ENCODE results near the gene HOXB1. TPM values are rescaled to one million over a fixed set of nuclear protein-coding genes. Genes with fewer than 3 reads are reported as not detected.

HOXB1 gene
- total RNA-seq, 2 experiments from 2014 or later, result not detected

- H3K36me3 Mint-ChIP-seq (ENCODE audit: low read depth), result peaks cover 19% of the 10 kb centered on the region
- POLR2A ChIA-PET, result no interaction called here
- peaks cover 13% of the 10 kb centered on the region for H3K27me3 Mint-ChIP-seq
- H3K27ac Mint-ChIP-seq, result no peak overlapping the region
- H3K4me1 Mint-ChIP-seq, result peaks cover 19% of the 10 kb centered on the region
- H3K9me3 Mint-ChIP-seq, result no peaks in the 10 kb centered on the region
- CTCF ChIA-PET, result no interaction called here
- no peak overlapping the region for H3K4me3 Mint-ChIP-seq
- DNase-seq, result no peak
Observed at GRCh38 chr17:48571826-48572417, 41.1 kb upstream of the HOXB1 start.

GRCh38 chr17:48571024-48571818, 40.4 kb upstream of the HOXB1 start:
- ChIA-PET POLR2A (interaction anchor here (1.0 kb wide), 1 partner anchor 9 kb away, joined by 3 read pairs; no protein-coding TSS in a partner anchor), CTCF (no interaction called here)
- DNase-seq, result no peak
- H3K36me3 Mint-ChIP-seq (ENCODE audit: low read depth), result peaks cover 15% of the 10 kb centered on the region
- peaks cover 14% of the 10 kb centered on the region for H3K4me1 Mint-ChIP-seq
- H3K27ac Mint-ChIP-seq, result no peak overlapping the region
- H3K9me3 Mint-ChIP-seq, result no peaks in the 10 kb centered on the region
- peaks cover 11% of the 10 kb centered on the region for H3K27me3 Mint-ChIP-seq
- H3K4me3 Mint-ChIP-seq, result no peak overlapping the region

- H3K9me3 Mint-ChIP-seq, result no peaks in the 10 kb centered on the region
- H3K4me3 Mint-ChIP-seq, result no peak overlapping the region
- H3K27me3 Mint-ChIP-seq, result peaks cover 11% of the 10 kb centered on the region
- H3K36me3 Mint-ChIP-seq (ENCODE audit: low read depth), result peaks cover 10% of the 10 kb centered on the region
- ChIA-PET POLR2A (interaction anchor here (1.0 kb wide), 1 partner anchor 9 kb away, joined by 3 read pairs; no protein-coding TSS in a partner anchor), CTCF (interaction anchor here (1.0 kb wide), 1 partner anchor 219 kb away, joined by 3 read pairs; no protein-coding TSS in a partner anchor)
- no peak overlapping the region for H3K27ac Mint-ChIP-seq
- DNase-seq, result no peak
- peaks cover 8% of the 10 kb centered on the region for H3K4me1 Mint-ChIP-seq
Observed at GRCh38 chr17:48570325-48571023, 39.7 kb upstream of the HOXB1 start.

GRCh38 chr17:48569674-48570324, 39.0 kb upstream of the HOXB1 start:
- Mint-ChIP-seq H3K4me3 (no peak overlapping the region), H3K36me3 (ENCODE audit: low read depth) (peaks cover 10% of the 10 kb centered on the region), H3K27me3 (peaks cover 11% of the 10 kb centered on the region), H3K9me3 (no peaks in the 10 kb centered on the region), H3K4me1 (peaks cover 6% of the 10 kb centered on the region), H3K27ac (no peak overlapping the region)
- CTCF ChIA-PET, result interaction anchor here (1.0 kb wide), 2 partner anchors 78 to 218 kb away, joined by 3 read pairs; no protein-coding TSS in a partner anchor
- DNase-seq, result no peak
- POLR2A ChIA-PET, result interaction anchor here (0.7 to 1.4 kb wide), 3 partner anchors 8 to 18 kb away, joined by 3 read pairs; no protein-coding TSS in a partner anchor

- peaks cover 11% of the 10 kb centered on the region for H3K27me3 Mint-ChIP-seq
- CTCF ChIA-PET, result interaction anchor here (1.0 kb wide), 1 partner anchor 77 kb away, joined by 3 read pairs; no protein-coding TSS in a partner anchor
- H3K4me3 Mint-ChIP-seq, result no peak overlapping the region
- no peak for DNase-seq
- peaks cover 10% of the 10 kb centered on the region for H3K36me3 Mint-ChIP-seq (ENCODE audit: low read depth)
- POLR2A ChIA-PET, result interaction anchor here (0.7 to 1.4 kb wide), 2 partner anchors 16 to 17 kb away, joined by 3 read pairs; no protein-coding TSS in a partner anchor
- H3K9me3 Mint-ChIP-seq, result no peaks in the 10 kb centered on the region
- H3K27ac Mint-ChIP-seq, result no peak overlapping the region
- H3K4me1 Mint-ChIP-seq, result peaks cover 9% of the 10 kb centered on the region
Observed at GRCh38 chr17:48569240-48569582, 38.4 kb upstream of the HOXB1 start.

- peaks cover 14% of the 10 kb centered on the region for H3K27me3 Mint-ChIP-seq
- no peaks in the 10 kb centered on the region for H3K9me3 Mint-ChIP-seq
- no peak for DNase-seq
- no peak overlapping the region for H3K27ac Mint-ChIP-seq
- ChIA-PET POLR2A (interaction anchor here (1.4 kb wide), 1 partner anchor 17 kb away, joined by 3 read pairs; no protein-coding TSS in a partner anchor), CTCF (interaction anchor here (1.0 to 1.3 kb wide), 2 partner anchors 24 to 77 kb away, joined by 3 read pairs; no protein-coding TSS in a partner anchor)
- H3K4me1 Mint-ChIP-seq, result peaks cover 9% of the 10 kb centered on the region
- no peak overlapping the region for H3K4me3 Mint-ChIP-seq
- H3K36me3 Mint-ChIP-seq (ENCODE audit: low read depth), result peaks cover 9% of the 10 kb centered on the region
Observed at GRCh38 chr17:48568499-48569239, 37.9 kb upstream of the HOXB1 start.

GRCh38 chr17:48567646-48568354, 37.0 kb upstream of the HOXB1 start:
- CTCF ChIA-PET, result interaction anchor here (1.3 kb wide), 1 partner anchor 25 kb away, joined by 3 read pairs; no protein-coding TSS in a partner anchor
- POLR2A ChIA-PET, result interaction anchor here (1.7 kb wide), 1 partner anchor 18 kb away, joined by 5 read pairs; no protein-coding TSS in a partner anchor
- H3K9me3 Mint-ChIP-seq, result no peaks in the 10 kb centered on the region
- no peak overlapping the region for H3K27ac Mint-ChIP-seq
- H3K4me1 Mint-ChIP-seq, result peaks cover 3% of the 10 kb centered on the region
- H3K36me3 Mint-ChIP-seq (ENCODE audit: low read depth), result peaks cover 5% of the 10 kb centered on the region
- DNase-seq, result no peak
- no peak overlapping the region for H3K4me3 Mint-ChIP-seq
- H3K27me3 Mint-ChIP-seq, result peaks cover 21% of the 10 kb centered on the region

GRCh38 chr17:48567209-48567608, 36.4 kb upstream of the HOXB1 start:
- DNase-seq, result no peak
- ChIA-PET POLR2A (interaction anchor here (1.7 kb wide), 1 partner anchor 18 kb away, joined by 5 read pairs; no protein-coding TSS in a partner anchor), CTCF (interaction anchor here (1.3 kb wide), 1 partner anchor 26 kb away, joined by 3 read pairs; no protein-coding TSS in a partner anchor)
- Mint-ChIP-seq H3K27ac (no peak overlapping the region), H3K9me3 (no peaks in the 10 kb centered on the region), H3K4me1 (peaks cover 7% of the 10 kb centered on the region), H3K27me3 (peaks cover 21% of the 10 kb centered on the region), H3K36me3 (ENCODE audit: low read depth) (peaks cover 9% of the 10 kb centered on the region), H3K4me3 (no peak overlapping the region)

GRCh38 chr17:48566717-48567116, 35.9 kb upstream of the HOXB1 start:
- H3K36me3 Mint-ChIP-seq (ENCODE audit: low read depth), result peaks cover 9% of the 10 kb centered on the region
- H3K4me3 Mint-ChIP-seq, result no peak overlapping the region
- no peak overlapping the region for H3K27ac Mint-ChIP-seq
- POLR2A ChIA-PET, result interaction anchor here (1.7 kb wide), 1 partner anchor 17 kb away, joined by 5 read pairs; no protein-coding TSS in a partner anchor
- DNase-seq, result no peak
- peaks cover 21% of the 10 kb centered on the region for H3K27me3 Mint-ChIP-seq
- peaks cover 12% of the 10 kb centered on the region for H3K4me1 Mint-ChIP-seq
- CTCF ChIA-PET, result interaction anchor here (0.8 kb wide), 1 partner anchor 215 kb away, joined by 3 read pairs; no protein-coding TSS in a partner anchor
- no peaks in the 10 kb centered on the region for H3K9me3 Mint-ChIP-seq

- DNase-seq, result no peak
- ChIA-PET POLR2A (interaction anchor here (1.7 kb wide), 1 partner anchor 17 kb away, joined by 5 read pairs; no protein-coding TSS in a partner anchor), CTCF (interaction anchor here (0.6 to 0.8 kb wide), 3 partner anchors 214 to 382 kb away, joined by 3 read pairs; no protein-coding TSS in a partner anchor)
- Mint-ChIP-seq H3K36me3 (ENCODE audit: low read depth) (peaks cover 9% of the 10 kb centered on the region), H3K9me3 (no peaks in the 10 kb centered on the region), H3K4me3 (no peak overlapping the region), H3K27ac (no peak overlapping the region), H3K4me1 (peaks cover 18% of the 10 kb centered on the region), H3K27me3 (peaks cover 21% of the 10 kb centered on the region)
Observed at GRCh38 chr17:48565925-48566710, 35.3 kb upstream of the HOXB1 start.
